Eye (tissue), 1 donor: ENCODE measurements around the gene EN1.

Experiments used
- DNase-seq: peaks from one replicate; pipeline ENCODE4 v3.0.0-alpha.2; 2015

EN1 gene

DNA sequence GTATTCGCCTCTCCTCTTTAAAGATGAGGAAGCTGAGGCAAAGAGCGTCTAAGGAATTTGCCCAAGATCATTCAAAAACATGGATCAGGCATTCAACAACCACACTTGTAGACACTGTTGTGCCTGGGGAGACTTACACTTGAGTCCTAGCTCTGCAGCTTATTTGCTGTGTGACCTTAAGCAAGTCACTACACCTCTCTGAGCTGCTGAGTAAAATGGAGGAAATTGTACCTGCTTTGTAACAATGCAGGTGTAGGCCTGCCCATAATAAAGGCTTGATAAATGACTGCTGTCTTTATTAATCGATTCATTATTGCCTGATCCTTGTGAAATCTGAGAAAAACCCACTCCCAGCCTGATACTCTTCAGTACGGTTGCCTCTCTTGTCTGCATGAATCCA lies 30.8 kb downstream of the EN1 start:
- no peak for DNase-seq

DNA sequence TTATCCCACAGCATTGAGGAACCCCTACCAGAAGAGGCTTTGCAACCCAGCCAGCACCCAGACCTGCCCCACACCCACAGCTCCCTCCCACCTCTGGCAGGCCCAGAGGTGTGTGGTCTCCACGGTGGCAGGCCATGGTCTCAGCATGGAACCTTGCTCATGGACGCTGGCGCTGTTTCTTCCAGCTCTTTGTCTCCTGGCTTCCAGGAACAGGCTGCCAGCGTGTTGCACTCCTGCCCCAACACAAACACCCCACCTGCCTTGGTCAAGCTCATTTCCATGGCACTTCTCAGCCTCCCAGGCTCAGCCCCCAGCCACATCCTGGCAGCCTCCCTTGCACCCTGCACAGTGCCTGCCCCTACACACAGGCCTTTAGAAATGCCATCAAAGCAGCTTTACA lies 31.7 kb downstream of the EN1 start:
- no peak for DNase-seq

DNA sequence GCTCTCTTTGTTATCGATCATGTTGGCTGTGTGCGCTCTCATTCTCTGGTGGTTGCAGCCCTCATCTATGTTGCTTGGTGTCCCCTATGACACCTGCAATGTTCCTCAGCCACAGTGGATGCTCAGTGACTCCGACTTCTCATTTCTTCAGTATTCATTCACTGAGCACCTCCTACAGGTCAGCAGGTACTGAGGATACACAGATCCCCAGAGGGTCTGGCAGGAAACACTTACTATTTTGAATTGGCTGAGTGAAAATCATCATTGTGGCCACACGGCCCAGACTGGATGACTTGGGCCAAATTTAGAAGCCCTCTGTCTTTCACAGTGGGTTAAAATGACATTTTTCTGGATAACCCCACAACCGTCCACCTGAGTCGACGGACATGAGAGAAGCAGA lies 32.1 kb downstream of the EN1 start:
- DNase-seq = no peak

DNA sequence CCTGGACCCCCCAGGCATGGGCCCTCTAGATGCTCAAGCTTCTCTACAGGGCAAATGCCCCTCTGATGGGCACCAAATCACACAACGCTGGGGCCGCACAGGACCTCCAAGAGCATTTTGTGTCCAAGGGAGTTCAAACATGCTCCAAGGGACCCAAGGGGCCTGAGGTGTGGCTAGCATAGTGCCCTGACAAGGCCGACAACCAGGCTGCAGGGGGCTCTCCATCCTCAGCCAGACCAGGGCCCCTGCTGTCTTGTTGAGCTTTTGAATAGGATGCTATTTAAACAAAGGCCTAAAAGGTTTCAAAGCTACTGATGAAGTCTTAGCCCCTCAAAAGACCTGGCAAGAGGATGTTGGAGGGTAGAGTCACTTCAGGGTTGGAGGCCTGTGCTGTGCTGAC lies 33.1 kb downstream of the EN1 start:
- no peak for DNase-seq

DNA sequence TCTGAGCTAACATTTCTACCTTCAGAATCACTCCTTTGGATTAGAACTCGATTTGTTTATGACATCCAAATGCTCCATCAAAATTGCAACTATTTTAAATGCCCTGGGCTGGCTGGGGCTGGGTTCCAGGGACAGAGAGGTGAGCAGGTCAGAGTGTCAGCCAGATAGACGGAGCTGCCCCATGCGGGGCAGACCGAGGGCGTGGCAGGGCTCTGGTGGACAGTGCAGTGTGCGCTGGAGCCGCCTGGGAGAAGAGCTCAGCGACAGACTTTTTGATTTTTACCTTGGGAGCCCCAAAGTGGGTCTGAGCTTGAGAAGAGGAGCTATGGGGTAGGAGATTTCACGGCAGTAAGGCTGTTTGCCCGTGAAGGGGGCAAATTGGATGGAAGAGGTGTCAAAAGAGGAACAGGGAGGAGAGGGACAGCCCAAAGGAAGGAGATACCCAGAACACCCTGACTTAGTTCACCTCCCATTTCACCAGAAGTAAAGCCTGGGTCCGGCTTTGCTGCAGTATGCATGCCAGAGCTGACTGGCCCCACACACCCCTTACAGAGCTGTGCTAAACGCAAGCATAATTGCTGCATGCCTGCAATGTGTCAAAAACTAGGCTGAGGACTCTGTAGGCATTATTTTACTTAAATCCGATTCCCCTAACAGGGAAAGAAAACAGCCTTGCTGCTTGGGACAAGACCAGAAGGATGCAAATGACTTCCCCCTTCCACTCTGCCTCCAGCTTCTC lies 33.7 kb downstream of the EN1 start:
- DNase-seq = no peak

DNA sequence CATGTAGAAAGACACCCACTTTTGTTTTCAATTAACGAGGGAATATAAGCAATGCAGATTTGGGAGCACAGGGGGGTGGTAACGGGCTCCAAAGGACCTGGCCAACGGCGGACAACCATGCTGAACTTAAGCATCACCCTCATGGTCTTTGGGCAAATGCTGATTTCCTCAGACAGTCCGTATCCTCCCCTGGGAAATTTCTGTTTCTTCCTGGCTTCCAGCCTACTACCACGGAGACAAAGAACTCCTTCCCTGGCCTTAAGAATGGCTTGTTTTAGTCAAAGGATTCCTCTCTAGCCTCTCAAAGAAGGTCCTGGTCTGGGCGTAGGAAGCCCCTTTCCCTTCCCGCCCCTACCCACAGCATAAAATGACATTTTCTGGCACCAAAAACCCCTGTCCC lies 34.3 kb downstream of the EN1 start:
- no peak for DNase-seq

DNA sequence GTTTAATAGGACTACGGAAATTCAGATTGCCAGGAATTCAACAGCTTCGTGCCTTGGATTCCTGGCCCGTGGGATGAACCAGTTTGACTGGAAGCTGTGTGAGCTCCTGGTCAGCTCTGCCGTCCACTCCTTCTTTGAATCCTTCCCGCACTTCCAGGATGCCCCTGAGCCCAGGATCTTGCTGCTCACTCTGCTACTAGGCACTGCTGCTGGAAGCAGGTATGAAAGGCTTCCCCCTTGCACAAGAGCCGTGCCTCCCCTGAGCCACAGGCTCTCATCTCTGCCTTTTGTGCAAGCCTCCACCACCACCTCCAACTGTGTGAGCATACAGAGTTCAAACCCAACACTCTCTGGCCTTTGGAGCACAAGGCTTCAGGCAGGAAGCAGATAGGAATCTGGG lies 34.9 kb downstream of the EN1 start:
- DNase-seq = no peak

DNA sequence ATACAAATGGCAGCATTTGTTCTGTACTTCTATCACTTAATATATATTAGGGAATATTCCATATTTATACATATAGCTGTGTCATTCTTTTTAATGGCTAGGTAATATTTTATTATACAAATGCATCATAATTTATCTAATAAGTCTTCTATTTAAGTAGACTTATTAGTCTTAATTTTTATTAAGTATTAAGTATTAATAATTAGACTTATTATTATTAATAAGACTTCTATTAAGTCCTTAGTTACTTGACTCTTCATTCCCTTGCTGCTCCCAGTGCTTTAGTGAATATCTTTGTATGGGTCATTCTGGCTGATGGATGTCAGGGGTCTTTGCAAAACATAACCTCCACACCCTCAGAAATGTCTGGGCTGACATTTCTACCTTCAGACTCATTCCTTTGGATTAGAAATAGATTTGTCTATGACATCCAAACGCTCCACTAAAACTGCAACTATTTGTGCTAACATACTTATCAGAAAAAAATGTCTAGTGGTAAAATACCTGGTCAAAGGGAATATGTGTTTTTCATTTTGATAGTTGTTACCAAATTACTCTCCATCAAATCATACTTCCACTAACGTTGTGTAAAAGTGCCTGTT lies 35.8 kb downstream of the EN1 start:
- DNase-seq = no peak

DNA sequence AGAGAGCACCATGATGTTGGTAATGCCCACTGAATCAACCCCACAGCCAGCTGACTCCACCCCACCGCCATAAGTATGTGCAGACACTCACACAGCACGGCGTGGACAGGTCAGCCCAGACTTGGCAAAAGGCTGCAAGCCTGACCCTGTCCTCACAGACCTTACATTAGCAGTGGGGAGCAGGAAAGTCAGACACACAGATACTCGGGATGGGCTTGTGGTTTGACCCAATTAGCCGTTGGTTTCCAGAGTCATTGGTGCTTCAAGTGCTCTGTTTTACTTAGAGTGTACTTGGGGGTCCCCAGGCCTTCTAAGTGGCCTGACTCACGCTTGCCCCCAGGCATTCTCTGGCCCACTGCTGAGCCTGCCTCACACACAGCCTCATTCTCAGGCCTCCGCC lies 36.7 kb downstream of the EN1 start:
- DNase-seq = no peak

DNA sequence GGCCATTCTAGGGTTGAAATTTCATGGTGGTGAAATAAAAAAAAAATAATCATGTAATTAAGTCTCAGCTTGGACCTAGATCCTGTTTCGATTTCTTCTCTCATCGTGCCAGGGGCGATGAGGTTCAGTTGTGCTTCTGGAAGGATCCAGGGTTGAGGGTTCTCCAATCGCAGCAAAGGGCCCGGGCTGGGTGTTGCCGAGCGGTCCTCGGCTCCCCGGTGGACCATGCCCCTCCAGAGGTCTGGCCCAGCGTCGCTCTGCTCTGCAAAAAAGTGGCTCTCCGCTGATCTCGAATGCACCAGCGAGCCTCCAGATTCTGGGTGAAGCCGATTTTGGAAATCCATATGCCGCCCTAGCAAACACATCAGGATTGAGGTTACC lies 39.0 kb downstream of the EN1 start:
- DNase-seq = peak; percentile 51

DNA sequence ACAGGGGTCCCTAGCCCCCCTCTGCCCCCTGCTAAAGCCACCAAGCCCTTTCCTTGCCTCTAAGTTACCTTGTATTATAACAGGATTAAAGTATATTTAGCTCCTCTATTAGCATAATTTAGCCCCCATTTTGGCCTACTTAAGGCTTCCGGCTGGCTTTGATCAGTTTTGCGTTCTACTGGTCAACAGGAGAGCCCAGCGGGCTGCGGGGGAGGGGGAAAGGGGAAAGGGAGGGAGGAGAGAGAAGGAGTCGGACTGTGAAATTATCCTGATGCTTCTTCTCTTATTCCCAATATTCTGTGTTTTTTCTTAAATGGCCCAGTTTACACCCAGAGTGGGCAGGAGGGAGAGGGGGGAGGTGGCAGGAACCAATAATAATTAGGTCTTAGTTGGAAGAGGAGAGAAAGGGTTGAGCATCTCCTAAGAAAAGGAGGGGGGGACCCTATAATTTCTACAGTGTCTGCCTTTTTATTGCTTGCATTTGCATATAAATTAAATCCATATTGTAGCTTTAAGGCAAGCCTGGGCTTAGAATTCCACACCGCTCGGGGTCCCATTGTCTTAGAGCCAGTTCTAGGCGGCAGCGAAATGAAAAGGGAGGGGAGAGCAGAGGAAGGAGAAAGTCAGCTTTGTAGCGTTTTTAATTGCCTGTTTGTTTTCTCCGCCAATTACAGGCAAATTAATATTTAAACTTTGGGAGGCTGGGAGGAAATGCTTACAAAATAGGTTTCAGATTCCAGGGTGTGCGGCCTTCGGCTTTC lies 39.6 kb downstream of the EN1 start:
- peak; percentile 70 for DNase-seq

DNA sequence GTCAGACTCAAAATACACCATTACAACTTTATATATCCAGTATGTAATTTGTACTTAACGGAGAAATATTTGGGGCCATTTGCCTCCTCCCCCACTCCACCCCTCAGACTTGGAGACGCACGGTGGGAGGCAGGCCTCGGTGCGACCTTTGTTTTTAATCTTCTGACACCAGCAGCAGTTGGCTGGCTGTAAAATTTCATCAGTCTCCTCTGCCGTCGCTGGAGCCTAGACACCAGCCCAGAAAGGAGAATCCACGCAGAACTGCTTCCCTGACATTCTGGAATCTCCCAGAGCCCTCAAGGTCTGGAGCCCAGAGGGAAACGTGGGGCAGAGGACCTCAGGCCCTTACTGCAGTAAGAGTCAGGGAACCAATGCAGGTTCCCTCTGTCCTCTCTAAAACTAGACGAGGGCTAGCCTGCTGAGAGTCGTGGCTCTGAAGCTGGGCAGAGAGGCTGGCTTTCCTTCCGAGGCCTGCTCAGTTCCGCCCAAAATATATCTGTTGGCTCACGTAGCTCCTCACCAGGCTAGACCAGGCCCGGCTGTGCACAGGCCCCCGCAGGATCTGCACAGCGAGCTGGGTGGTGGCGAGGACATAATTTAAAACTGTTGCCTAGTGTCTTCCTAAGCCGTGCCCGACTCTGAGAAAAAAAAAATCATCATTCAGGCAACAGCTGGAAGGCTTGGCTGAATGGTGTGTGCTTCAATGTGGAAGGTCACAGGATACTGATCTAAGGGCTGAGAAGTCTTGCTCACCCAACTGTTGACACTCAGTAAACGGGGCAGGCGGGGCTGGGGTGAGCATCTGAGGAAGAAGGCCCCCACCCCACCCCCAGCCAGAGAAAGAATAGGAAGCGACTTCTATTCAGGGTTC lies 40.4 kb downstream of the EN1 start:
- DNase-seq = peak; percentile 58

DNA sequence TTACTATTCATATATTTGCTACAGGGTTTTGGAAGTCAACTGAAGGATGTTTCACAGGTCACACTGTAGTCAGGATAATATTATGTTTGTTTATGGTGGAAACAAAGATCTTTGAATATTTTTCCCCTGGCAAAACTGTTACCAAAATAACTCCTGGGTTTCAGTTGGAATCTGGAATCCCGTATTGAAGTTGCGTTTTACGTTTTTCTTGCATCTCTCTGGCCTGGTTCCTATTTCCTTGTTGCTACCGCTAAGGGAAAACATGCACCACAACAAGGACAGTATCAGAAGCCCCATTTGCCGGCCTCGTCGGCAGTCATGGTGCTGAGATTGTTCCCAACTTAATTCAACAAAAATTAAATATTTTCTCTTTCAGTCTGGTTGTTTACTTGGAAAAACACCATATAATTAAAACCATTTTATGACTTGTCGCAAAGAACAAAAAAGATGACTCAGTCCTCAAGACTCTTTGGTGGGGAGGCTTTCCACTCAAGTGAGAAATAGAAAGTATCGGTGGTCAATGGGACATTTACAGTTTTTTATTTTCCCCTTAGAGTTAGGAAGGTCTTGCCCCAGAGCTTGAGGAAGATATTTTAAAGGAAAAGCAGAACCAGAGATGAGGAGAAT lies 42.3 kb downstream of the EN1 start:
- peak; percentile 31 for DNase-seq

DNA sequence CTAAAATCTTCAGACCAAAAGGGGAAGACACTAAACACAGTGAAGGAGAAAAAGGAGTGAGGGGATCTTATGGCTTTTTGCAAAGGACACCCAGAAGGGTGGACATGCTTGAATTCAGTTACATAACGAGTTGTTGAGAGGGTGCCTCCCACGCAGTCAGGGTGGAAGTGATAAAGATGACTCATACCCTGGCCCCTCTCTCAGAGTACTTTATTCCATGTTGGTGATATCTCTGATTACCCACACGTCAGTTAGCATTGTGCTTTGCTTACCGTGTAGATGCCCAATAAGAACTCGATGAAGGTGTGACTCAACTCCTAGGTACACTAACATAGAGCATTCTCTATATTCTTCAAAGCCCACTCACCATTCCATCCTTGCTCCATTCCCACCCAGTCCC lies 44.4 kb downstream of the EN1 start:
- DNase-seq = no peak

DNA sequence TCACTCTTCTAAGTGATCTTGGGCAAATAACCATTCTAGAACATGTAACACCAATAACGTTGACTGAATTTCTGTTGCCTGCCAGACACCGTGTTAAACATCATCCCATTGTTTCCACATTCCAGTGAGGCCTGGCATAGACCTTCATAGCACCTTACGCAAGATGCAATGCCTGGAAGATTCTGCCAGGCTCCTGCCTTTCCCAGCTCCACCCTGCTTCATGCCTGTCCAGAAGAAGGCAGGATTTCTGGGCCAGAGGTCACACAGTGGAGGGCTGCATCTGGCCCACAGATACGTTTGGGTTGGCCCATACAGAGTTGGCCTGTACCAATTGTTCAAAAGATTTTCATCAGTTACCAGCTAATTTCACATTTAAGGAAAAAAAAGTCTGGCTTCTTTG lies 46.3 kb downstream of the EN1 start:
- DNase-seq = no peak

DNA sequence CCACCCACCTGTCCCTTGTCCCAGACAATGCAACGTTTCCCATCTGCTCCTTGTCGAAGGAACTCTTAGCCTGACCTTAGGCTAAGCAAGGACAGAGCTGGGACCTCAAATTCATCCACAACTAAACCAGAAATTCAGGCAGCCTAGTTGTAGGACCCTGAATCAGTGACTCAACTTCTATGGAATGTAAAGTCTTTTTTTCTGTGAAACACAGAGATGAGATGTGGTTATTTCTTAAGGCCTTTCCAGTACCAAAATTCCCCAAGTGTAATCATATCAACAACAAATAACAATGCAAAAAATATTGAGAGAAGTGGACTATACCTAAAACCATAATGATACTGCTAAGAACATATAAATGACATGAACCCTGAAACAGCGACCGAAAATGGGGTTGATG lies 46.7 kb downstream of the EN1 start:
- no peak for DNase-seq

DNA sequence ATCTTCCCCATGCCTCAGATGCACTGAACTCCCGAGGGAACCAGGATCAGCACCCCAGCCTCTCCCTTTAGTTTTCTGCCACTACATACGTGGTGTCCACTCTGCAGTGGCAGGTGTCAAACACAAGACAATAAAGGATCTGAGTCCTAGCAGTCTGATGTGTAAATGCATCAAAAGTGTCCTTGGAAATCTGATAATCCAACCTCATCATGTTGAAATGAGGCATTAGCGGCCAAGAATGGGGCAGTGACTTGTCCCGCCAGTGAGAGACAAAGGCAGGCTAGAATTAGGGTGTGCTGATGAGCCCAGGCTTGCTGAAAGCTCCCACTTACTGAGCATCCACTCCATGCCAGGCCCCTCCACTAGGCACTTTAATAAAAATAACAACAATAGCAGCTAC lies 52.9 kb downstream of the EN1 start:
- no peak for DNase-seq
